ENCODE data around the gene TUSC2.
"Not testable (repeated sequence)": the region's sequence is repeated elsewhere in the genome, so short reads cannot be mapped to it uniquely, and the experiment has no call there.

TUSC2 gene

DNA sequence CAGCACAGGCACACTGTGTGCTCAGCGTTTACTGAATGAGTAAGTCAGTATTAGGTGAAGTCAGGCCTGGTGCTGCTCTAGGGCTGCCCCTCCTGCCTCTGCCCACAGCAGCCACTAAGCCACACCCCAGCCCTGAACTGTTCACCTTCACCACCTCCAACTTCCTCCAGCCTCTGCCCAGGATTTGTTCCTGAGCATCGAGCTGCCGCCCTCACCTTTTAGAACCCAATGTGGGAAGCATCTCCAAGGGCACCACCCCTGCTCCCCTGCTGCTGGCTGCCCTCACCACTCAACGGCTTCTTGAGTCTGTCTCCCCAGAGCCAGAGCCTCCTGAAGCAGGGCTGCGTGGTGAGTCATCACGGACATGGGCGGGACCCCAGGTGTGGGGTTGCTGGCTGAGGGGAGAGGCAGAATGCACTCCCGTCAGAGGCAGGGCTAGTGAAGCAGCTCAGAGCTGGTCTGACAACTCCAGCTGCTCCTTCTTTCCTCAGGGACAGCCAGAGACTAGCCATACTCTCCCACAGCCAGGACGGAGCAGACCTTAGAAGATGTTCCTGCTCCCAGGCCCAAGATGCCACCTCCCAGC is 11.3 kb downstream of the TUSC2 start:
- DNase-seq, result peak; percentile 46

DNA sequence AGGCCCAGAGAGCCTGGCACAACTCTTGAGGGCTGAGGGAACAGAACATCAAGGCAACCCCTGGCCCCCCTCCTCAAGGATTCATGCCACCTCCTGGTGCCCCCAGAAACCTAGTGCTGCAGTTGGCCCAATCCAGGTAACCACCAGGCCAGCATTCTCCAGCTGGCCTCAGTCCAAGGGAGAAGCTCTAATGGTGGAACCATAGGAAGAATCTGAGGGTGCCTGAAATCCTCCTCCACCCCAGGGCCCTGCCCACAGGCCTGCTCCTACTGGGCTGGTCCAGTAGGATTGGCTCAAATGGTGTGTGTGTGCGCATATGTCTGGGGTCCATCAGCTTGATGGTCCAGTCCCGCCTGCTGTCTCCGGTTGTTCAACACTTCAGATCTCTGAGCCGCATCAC is 13.2 kb downstream of the TUSC2 start:
- no peak for DNase-seq

DNA sequence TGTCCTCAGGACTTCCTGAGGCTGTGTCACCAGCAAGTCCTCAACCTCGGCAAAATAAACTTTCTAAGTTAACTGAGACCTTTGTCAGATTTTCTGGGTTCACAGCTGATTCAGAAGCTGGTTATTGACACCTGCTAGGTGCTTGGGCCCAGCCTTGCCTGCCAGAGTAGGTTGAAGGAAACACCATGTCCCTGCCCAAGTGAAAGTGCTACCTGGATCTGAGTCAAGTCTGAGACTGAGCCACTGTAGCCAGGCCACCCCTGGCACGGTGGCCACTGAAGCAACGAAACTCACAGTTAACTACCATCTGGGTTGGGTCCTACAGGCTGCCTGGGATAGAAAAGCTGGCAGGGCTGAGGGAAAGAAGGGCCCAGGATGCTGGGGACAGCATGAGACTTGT is 13.7 kb downstream of the TUSC2 start:
- DNase-seq, result no peak

DNA sequence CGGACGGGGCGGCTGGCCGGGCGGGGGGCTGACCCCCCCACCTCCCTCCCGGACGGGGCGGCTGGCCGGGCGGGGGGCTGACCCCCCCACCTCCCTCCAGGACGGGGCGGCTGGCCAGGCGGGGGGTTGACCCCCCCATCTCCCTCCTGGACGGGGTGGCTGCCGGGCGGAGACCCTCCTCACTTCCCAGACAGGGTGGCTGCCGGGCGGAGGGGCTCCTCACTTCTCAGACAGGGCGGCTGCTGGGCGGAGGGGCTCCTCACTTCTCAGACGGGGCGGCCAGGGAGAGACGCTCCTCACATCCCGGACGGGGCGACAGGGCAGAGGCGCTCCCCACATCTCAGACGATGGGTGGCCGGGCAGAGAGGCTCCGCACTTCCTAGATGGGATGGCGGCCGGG is 16.0 kb downstream of the TUSC2 start:
- not testable (repeated sequence) for DNase-seq

DNA sequence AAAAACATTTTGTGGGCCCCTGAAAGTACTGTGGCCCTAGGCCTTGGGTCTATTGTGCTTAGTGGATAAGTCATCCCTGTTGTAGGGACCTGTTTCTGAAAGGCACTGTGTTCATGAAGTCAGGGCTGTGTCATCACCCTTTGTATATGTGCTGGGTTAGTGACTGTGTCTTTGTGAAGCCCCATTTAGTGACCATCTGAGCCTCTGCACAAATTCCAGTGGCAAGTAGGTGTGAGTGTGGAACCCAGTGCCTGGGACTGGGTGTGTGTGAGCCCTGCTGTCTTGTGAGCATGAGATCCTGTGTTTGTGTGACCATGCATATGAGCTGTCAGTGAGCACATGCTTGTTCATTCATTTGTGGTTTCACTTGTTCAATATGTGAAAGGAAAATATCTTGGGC is 23.4 kb downstream of the TUSC2 start:
- DNase-seq, result peak; percentile 43

DNA sequence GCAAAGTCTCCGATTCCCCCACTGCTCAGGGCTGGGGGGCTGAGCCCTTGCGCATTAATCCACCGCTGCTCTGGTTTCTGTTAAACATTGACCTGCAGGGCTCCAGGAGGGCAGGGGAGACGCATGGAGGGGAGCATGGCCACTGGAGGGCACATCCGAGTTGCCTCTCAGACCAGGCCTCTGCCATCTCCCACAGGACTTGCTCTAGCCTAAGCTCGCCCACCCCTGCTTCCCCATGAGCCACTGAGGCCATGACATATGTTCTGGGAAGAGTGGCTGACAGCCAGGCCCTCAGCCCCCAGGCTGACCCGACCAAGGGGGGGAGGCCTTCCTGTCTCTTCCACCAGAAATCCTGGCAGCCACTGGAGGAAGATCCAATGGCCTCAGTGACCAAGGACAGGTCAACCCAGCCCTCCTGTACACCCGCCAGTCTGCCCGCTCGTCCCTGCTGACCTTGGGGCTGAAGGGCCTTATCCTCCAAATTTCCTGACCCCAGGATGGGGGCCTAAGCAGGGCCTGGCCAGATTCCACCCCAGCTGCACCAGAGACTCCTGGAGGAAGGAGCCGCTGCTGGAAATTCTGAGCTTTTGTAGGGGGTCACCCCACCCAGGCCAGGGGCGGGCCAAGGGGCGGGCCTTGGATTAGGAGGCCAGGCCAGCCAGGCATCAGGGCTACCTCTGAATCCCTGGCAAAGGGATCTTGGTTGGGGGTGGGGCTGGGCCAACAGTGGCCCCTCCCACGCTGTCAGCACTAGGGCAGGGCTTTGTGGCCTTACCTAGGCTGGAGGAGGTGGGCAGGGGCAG is 24.8 kb downstream of the TUSC2 start, which contains the start of gene HYAL1:
TSS of gene HYAL1 (minus strand) at position 562 of the 803 bp plus-strand sequence. CDS start 618 bp downstream, outside the sequence.
- DNase-seq, result no peak

DNA sequence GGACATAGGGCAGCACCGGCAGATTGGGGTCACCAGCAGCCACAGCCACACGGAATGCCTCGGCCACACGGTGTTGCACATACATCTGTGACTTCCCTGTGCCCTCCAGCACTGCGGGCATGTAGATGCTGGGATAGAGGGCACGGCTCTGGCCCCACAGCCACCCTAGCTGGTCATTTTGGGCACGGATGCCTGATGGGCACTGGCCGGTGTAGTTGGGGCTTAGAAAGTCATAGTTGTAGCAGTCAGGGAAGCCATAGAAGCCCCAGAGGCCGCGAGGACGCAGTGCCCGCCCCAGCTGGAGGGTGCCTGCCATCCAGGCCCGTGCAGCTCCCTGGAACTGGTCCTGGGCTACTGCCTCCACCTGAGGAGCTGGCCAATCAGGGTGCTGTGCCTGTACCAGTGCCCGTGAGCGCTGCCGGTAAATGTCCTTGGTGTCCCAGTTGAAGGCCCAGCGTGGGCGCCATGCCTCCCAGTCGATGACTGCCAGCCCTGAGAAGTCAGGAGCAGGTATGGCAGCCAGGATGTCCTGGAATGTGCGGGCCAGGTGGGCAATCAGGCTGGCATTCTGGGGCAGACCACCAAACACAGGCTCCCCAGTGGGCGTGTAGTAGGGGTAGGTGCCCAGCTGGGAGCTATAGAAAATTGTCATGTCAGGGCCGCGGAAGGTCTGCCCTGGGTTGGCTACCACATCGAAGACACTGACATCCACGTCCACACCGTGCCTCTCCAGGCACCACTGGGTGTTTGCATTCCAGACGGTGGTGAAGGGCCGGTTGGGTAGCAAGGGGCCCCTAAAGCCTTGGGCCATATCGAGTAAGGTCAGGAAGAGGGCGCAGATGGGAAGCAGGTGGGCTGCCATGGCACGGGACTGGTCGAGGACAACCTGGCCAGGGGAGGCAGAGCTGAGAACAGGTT is 25.7 kb downstream of the TUSC2 start:
- no peak for DNase-seq

DNA sequence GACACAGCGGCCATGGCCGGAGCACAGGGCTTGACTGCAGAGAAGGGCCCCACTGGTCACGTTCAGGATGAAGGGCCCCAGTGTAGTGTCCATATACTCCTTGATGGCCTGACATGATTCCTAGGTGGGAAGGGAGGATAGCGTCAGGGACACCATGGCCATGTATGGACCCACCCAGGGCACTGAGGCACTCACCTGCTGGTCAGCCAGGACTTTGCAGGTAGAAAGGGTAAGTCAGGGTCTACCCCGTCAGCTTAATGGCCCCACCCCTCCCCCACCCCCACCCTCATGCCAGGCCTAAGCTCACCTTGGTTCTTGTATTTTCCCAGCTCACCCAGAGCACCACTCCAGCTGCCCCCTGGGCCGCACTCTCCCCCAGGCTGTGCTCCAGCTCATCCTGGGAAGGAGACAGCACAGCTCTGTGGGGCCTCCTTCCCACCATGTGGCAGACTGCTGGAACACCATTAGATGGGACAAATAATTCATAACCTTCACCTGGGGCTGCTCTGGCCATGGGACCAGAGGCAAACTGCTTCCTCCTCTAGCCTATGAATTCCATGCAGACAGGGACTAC is 27.3 kb downstream of the TUSC2 start:
- DNase-seq, result no peak

DNA sequence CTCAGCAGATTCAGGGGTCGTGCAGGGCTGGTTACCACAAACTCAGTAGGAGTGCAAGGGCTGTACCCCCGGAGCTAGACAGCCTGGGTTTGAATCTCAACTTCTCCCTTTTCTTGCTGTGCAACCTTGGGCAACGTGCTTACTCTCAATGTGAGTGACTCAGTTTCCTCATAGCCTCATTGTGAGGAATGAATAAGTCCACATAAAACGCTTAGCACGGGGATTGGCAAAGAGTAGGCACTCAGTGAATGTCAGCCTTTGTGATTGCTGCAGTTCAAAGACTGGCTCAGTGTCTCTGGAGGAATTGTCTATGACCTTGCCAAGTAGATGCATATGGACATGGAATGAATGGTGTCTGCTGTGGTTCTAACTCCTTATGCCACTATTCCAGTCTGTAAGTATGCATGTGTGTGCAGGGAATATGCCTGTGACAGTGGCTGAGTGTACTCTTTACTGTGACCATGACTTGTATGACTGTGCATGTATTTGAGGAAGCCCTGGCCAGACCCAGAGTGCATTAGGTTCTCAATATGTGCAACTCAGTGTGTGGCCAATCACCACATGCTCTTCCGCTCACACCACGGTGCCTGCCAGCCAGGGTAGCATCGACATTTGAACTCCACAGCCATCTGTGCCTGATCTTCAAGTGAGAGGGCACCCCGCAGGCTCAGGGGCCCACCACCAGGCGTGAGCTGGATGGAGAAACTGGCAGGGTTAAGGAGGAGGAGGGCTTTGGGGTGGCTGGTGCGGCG is 27.9 kb downstream of the TUSC2 start:
- no peak for DNase-seq

DNA sequence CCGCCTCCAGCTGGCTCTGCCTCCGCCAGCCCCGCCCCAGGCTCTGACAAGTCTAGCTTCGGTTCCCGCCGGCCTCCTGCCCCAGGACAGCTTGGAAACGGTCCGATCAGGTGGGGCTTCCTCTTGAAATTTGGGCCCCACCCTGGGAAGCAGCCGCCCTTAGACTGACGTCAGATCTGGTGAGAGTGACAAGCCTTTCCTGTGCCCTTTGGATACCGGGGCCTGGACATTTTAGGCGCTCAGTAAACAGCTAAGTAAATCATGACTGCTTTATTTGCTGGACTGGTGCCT is 28.4 kb downstream of the TUSC2 start:
- DNase-seq, result no peak

DNA sequence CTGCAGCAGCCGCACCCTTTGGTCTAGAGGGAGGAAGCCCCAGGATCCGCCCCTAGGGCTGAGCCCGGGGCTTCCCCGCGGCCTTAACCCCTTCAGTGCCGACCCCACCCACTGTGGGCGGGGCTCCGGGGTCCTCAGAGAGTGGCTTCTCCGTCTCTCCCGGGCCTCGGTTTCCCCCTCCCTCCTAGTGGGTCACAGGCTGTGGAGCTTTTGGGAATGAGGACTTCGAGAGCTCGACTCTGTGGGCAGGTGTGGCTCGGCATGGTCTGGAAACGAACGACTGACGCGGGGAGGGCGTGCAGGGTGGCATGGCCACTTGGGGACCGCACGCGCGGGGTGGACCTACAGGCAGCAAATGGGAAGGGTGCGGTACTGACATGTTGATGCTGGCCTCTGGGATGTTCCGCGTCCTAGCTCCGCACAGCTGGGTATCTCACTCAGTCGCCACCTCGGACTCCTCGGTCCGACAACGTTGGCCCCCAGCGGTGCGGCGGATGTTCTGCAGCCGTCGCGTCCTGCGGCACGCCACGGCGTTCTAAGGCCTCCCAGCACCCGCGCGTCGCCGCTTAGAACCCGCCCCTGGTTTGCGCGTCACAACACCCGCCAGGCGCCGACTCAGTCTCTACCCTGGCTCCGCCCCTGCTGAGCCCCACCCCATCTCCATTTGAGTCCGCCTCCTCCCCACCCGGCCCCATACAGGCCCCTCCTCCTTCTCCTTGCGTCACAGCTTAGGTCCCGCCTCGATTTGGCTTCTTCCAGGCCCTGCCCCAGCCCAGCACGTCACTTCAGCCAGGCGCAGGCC is 29.0 kb downstream of the TUSC2 start, which contains the start of the genes HYAL3 and NAA80:
TSS of gene HYAL3 (minus strand) at position 570 of the 802 bp plus-strand sequence. CDS start 3,803 bp downstream, outside the sequence.
TSS of gene NAA80 (minus strand) at position 570 of the 802 bp plus-strand sequence. CDS start 1,942 bp downstream, outside the sequence.
- DNase-seq, result peak; percentile 100

DNA sequence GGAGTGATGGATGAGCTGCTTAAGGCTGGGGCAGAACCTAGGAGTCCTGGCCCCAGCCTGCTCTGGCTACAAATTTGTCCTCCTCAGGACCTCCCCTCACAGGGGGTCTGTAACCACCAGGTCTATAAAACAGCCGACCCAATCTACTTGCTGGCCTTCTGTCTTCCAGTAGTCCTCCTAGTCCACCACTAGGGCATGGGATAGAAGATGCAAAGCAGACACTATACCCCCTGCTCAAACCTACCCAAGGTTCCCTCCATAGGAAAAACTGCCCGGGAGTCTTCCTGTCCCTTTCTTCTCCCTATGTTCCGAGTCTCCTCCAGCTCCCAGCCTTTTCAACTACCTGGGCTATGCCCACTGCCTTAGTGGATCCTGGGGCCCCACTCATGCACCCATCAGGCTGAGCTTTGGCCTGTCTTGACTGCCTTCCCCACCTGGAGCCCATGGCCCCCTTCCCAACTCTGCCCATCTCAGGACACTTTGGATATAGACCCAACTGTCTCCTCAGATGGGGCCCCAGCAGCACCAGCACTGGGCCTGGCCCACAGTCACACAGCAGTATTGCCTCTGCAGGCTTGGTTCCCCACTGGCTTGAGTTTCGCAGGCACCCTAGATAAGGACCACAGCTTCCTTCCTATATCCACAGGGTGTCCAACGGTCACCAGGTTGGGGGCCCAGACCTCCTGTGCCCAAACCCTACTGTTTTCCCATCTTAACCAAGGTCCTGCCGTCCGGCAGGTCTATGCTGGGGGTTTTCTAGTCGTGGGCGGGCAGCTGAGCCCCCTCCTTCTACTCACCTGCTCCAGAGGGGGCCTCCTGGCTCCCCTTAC is 29.9 kb downstream of the TUSC2 start:
- DNase-seq, result no peak

DNA sequence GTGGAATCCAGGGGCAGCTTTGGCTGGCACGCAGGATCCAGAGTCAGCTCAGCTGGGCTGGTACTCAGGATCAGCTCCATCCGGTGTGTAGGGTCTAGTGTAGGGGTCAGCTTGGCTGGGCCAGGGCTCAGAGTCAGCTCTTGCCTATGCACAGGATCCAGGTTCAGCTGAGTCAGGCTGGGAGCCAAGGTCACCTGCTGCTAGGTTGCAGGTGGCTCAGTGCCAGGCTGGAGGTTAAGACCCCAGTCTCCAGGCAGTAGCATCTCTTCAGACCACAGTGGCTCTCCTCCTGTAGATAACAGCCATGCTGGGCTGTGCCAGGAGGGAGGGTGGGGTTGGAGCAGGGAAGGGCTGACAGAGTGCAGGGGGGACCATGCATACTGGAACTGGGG is 30.6 kb downstream of the TUSC2 start:
- DNase-seq, result no peak

DNA sequence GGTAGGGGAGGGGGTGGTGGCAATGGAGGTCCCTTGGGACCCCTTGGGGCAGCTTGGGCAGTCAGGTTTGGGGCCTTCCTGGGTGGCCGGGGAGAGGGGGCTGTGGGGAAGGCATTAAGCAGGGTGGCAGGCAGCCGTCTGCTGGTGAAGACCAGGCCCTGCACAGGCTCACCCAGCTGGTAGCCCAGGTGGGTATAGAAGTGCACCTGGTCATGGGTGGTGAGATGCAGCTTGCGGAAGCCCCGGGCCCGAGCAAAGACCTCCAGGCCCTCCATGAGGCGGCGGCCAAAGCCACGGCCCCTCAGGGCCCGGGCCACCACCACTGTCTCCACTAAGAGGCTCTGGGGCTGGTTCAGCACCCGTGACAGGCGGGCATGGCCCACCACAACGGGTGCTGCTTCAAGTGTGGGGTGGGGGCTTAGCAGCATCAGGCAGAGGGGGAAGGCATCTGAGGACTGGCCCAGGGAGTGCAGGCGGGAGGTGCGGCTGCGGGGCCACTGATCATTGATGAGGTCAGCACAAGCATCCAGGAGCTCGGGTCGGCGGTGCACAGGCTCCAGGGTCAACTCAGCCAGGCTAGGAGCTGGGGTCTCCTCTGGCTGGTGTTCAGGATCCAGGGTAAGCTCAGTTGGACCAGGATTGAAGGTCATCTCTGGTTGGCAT is 31.2 kb downstream of the TUSC2 start:
- no peak for DNase-seq

DNA sequence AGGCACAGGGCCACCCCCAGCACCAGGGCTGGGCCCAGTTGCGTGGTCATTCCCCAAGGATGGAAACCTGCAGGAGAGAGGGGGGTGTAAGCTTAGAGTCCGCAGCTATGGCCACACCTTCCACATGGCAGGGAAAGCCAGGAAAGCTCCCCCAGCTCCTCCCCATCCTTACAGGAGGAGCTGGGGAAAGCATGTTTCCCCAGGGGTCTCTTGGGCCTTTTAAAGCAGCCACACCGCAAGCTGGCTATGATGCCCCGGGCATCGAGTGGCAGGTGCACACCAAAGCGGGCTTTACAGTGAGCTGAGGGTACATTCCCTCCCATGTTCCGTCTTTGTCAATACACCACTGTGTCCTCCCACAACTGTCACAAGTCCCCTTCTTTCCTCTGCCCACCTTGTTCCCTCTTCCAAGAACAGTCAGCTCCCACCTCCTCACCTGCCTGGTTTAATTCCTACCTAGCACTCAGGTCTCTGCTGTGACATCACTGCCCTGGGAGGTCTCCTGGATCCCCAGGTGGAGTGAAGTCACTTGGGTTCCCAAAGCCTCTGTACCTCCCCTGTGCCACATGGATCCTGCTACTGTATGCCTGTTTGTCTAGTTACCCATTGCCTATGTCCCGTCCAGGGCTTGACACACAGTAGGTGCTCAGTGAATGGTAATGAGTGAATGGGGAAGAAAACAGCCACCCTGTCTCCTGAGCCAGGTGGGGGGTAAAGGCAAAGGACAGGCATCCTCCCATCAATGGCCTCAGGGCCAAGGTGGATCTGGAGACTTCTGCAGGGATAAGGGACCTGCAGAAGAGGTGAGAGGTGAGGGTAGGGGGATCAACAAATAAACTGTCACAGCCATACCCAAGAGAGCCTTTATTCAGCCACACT is 32.2 kb downstream of the TUSC2 start:
- DNase-seq, result no peak

DNA sequence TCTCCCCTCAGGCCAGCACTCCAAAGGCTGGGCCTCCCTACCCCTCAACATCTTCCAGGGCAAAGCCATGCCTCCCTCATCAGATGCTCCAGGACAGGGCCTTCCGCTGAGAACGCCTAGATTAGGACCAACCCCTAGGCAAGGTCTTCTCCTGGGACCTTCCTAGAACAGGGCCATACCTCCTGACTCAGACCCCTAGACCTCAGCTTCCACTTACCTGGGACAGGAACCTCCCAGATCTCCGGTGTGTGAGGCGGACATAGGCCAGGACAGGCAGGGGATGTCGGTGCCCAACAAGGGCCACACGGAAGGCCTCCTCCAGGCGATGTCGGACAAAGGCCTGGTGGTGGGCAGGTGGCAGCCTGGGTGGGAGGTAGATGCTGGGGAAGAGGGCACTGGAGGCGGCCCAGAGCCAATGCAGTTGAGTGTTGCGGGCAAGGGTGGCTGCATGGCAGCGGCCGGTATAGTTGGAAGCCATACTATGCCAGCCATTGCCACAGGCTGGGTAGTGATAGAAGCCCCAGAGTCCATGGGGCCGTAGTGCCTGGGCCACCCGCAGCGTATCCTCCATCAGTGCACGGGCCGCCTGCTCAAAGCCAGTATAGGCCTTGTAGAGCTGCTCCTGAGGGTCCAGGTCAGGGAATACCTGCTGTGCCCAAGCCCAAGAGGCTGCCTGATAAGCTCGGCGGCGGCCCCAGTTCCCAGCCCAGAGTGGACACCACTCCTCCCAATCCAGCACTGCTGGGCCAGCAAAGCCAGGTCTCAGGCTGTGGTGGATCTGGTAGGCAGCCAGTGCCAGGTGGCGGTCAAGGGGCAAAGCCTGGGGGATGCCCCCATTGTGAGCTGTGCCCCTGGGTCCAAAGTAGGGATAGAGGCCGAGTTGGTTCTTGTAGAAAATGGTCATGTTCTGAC is 33.3 kb downstream of the TUSC2 start:
- DNase-seq, result no peak

DNA sequence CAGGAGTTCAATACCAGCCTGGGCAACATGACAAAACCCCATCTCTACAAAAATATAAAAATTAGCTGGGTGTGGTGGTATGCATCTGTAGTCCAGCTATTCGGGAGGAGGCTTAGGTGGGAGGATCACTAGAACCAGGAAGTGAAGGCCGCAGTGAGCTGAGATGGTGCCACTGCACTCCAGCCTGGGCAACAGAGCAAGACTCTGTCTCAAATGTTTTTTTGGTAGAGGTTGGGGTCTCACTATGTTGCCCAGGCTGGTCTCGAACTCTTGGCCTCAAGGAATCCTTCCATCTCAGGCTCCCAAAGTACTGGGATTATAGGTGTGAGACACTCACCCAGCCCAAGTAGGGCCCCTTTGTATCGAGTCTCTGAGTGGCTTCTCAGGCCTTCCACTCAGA is 33.9 kb downstream of the TUSC2 start:
- no peak for DNase-seq
